Ecto neural progenitor cell (in vitro differentiated cells): ENCODE measurements around the gene MFF.
"Not testable (repeated sequence)": the region's sequence is repeated elsewhere in the genome, so short reads cannot be mapped to it uniquely, and the experiment has no call there.

Experiments used
- DNase-seq: peaks from one replicate; pipeline ENCODE4 v3.0.0-alpha.2; 2018; ENCODE audit warnings: low spot score

Gene MFF

DNA sequence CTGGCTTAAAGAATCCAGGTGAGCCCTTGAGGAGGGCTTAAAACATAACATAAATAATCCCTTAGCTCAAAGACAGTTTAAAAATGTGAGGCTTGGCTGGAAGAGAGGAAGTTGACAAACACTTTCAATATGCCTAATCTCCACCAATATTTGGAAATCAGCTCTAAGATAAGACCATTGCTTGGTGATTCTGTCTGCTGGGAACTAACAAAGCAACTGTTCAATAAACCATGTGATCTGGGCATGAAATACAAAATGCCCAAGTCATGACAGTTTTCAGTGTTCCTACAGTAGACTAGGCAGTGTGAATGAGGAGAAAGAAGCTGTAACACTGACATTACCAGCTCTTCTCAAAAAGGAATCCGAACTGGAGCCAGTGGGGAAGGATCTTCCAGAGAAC is 10.7 kb downstream of the MFF start:
- no peak for DNase-seq

DNA sequence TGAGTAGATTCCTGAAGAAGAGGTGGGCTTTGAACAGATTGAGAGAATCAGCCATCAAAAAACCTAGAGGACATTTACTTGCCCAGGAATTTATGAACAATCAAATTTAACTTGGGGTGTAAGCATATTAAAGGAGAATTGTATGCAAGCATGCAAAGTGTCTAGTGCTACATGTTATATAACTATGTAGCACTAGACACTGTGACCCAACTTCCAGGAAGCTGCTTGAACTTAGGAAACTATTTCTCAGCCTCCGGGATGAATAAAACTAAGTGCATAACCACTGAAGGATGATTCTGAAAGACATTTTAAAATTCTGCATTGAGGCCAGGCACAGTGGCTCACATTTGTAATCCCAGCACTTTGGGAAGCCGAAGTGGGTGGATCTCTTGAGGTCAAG is 12.4 kb downstream of the MFF start:
- no peak for DNase-seq

DNA sequence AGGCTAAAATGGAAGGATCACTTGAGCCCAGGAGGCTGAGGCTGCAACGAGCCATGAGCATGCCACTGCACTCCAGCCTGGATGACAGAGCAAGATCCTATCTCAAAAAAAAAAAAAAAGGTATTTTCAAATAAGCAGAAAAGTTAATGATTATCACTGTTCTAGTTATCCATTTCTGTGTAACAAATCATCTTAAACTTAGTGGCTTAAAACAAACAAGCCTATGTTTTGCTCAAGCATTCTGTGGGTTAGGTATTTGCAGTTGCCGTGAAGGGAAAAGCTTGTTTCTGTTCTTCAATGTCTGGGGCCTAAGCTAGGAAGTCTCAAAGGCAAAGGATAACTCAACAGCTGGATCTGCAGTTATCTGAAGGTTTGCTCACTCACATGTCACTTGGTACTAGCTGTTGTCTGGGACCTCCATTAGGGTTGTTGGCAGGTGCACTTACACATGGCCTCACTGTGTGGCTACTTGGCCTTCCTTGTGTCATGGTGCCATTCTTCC is 14.1 kb downstream of the MFF start:
- no peak for DNase-seq

DNA sequence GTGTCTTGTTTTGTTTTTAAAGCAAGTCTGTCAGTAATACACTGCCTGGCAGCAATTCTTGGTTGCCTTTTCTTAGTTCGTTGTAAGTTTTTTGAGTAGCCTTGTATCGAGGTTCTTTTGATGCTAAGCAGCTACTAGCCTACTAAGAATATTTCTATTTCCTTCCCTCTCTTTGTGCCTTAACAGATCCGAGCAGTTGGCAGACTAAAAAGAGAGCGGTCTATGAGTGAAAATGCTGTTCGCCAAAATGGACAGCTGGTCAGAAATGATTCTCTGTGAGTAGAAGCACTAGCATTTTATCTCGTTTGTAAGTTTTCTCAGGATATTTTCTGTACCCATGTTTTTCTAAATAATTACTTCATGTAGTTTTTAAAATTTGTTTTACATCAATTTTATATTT is 15.1 kb downstream of the MFF start:
- DNase-seq: no peak

DNA sequence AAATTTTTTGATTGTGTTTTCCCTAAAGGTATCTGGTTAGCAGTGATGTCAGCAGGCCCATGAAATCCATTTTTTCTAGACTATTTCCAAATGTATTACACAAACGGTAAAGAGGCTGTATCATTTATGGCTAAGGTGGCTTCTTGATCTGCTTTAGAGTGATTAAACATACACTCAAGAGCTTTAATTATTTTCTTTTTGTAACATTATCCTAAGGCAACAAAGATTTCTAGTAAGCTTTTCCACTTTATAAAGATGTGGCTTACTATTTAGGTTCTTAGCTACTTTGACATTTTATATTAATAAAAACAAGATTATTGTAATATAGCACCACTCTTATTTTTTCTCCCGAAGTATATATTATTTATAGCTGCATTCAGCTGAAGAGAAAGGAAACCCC is 16.5 kb downstream of the MFF start:
- no peak for DNase-seq

DNA sequence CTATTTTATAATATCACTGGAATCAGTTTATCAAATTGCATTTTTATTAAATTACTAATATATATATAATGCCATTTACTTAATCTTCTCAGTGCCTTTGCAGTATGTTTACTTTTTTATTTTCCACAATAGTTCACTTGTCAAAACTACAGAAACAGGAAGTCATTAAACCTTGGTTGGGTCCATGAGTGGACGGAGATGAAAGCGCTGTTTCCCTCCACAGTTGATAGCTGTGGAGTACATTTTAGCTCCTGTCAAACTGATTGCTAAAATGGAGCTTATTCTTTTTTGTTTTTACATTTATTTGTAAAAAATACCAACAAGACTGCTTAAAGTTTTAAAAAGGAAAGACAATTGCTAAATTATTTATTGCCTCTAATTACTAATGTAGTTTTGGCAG is 19.2 kb downstream of the MFF start:
- no peak for DNase-seq

DNA sequence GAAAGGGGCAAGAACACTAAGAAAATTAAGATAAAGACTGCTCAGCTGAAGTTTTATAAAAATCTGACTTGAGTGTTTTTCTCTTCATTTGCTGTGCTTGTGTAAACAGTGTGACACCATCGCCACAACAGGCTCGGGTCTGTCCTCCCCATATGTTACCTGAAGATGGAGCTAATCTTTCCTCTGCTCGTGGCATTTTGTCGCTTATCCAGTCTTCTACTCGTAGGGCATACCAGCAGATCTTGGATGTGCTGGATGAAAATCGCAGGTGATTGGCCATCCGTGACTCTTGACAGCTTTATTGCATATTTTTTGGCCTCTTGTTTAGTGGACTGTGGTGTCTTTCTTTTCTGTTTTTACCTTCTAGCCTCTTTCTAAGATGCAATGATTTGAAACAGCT is 22.1 kb downstream of the MFF start:
- DNase-seq: no peak

DNA sequence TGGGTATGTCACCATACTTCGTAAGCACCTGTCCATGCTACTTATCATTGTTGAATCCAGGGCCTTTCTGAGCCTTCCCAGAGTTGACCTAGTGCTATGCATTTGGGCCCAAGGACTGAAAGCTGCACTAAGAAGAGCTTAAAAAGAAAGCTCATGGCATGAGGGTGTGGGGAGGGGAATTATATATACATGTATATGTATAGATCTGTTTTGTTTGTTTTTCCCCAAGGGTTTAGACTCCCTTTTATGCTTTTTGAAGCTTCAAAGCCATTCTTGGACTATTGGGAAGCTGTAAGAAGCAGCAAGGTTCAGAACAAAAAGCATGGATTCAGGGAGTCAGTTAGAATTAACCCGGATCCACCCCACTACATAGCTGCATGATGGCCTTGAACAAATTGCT is 23.3 kb downstream of the MFF start:
- no peak for DNase-seq

DNA sequence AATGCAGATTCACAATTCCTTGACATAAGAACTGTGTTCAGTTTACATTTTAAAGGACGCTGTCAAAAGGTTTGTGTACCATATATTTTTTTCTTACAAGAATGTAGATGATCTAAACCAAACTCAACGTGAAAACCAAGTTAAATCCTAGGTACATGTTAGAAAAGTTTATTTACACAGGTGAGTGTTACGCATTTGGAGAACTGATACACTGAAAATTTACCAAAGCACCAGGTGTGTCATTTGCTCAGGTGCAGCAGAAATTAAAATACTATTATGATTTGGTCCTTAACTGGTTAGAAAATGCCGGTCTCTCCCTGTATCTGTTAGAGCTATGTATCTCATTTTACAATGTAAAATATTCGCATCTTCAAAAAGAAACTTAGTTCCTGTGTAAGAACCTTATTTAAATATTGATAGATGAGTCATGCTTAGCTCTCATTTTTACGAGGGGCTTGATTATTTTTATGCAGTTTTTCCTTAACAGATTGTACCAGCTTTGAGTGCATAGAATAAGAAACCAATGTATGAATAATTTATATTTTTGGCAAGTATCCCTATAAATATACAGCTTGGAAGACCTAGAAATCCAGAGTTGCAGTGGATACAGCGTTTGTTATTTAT is 25.1 kb downstream of the MFF start:
- no peak for DNase-seq

DNA sequence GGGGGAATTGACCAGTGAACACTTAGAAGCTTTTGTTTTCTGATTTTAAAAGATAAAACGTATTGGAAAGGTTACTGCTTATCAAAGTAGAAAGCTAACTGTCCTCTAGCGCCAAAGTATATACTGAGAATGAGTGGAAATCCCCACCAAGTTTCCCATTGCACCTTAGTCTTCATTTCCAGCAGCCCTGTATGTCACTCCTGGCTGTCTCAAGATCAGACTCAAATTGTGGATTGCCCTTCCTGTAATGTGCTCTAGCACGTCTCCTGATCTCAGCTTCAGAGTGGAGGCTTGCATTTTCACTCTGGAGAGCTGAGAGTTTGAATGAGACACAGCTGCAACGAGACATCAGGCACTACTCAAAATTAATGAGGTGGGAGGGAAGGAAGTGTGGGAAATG is 26.6 kb downstream of the MFF start:
- DNase-seq: no peak

DNA sequence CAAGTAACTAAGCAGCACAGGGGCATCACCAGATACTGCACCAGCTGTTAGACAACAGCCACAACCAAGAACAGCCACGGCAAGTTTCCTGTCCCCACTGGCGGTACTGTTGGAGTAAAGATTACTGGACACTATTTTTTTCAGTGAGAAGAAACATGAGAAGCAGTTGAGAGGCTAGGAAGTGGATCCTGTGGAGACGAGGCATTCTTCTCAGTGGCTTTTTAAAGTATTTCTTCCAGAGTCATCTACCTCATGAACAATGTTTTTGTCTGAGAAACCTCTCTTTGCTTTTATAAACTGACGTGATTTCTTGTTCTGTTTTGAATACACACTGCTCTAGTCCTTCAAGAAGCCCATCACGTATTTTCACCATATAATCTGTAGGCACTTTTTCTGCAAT is 35.3 kb downstream of the MFF start:
- no peak for DNase-seq

DNA sequence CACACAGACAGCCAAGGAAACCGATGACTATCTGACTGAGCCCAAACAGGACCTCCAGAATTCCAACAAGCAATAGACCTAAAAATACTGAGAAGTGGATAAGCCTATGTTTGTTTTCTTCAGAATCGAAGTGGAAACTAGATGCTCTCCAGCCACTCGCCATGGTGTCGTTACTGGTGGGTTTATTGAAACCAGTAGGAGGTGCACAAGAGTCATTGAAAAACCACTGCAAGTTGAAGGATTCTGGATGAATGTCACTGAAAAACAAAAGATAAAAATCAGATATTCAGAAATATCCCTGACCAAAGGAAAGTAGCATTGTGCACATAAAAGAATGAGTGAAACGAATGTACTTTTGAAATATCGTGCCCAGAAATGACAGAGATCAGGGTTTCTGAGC is 38.7 kb downstream of the MFF start:
- DNase-seq: no peak

DNA sequence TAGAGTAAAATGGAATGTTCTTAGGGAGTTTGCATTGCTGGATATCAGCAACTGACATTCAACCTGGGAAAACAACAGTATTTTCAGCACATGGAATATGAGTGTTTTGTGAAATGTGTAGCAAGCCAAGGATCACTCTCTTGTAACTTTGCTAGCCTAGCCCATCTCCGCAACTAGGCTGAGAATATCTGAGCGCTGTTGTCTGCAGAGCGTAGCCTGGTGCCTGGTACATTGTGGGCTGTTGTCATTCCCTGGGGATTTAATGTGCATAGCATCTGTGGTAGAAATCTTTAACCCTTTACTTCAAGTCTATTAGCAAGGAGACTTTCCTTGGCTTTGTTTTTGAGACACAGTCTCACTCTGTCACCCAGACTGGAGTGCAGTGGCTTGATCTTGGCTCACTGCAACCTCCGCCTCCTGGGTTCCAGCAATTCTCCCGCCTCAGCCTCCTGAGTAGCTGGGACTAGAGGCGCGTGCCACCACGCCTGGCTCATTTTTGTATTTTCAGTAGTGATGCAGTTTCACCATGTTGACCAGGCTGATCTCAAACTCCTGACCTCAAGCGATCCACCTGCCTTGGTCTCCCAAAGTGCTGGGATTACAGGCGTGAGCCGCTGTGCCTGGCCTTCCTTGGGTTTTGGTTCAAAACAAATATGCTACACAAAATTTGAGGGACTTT is 39.7 kb downstream of the MFF start:
- DNase-seq: not testable (repeated sequence)

DNA sequence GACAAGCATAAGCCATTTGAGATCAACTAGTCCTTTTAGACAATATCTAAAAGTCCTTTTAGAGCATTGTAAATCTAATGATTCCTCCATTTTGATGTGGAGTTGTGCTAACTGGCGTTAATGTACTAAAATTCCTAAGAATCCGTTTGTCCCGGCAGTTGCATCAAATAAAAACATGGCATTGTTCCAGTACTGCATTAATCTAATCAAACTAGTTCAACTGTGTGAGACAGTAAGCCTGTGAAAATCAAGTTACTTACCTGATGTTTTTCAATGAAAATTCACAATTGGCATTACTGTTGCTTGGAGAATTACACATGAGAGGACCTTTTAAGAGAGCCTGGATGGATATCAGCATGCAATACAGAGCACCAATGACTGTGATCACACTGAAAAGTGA is 40.8 kb downstream of the MFF start:
- DNase-seq: no peak

DNA sequence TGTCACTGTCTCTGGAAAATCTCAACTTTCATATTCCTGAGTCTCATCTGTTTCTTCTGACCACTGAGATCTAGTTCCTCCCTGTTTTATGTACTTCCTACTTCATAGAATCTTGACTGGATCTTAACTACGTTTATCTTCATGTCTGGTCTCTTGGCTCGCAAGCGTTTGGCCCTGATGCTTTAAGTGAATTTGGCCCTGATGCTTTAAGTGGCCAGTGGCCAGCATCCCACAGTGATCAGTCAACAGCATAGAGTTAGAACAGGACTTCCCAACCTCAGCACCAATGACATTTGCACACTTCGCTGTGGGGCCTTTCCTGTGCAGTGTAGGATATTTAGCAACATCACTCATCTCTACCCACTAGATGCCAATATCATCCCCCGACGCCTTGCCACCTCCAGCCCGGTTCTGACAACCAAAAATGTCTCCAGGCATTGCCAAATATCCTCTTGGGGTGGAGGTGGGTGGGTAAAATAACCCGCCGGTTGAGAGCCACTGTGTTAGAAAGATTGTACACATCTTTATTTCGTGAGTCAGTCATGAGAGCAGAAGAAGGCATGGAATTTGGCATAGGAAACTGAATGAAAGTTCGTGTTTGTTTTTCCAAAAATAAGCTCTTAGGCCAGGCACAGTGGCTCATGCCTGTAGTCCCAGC is 41.8 kb downstream of the MFF start:
- DNase-seq: no peak

DNA sequence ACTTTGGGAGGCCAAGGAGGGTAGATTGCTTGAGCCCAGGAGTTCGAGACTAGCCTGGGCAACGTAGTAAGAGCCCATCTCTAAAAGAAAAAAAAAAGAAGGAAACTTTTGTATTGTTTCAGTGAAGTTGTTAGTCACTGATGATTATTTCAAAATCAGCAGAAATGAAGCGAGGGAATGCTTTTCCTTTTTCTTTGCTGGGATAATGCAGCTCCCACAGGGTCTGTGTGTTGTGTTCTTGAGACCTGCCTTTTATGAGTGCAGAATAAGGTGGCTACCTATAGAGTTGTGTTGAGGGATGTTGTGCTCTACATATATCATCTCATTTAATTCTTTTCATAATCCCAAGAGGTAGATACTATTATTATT is 42.4 kb downstream of the MFF start:
- DNase-seq: no peak

DNA sequence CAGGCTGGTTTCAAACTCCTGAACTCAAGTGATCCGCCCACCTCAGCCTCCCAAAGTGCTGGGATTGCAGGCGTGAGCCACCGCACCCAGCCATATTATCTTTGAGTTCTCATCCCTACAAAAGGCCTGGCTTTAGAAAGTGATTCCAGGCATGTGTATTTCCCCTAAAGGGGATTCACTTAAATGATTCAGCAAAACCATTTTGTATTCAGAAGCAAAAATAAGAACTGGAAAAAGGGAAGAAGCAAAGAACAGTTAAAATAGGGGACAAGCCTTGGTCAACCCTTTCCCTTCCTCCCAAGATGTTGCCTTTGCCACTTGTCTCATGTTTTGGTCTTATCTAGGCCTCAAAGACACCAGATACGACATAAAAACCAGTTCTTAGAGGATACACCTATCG is 43.5 kb downstream of the MFF start:
- DNase-seq: no peak

DNA sequence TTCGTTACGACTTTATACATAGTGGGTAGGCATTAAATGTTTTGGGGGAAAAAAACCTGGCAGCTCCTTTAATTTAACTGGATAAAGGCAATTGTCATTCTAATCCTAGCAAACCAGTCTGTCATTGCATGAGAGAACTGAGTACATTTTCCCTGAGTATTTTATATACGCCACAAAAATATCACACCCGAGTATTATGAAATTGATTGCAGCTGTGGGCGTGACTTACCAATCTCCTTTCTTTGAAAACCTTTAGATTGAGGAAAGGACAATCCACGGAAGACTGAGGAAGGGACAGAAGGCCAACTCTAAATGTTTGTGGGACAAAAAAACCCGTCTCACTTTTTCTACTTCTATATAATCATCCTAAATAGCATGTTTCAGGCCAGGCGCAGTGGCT is 45.0 kb downstream of the MFF start:
- DNase-seq: no peak

DNA sequence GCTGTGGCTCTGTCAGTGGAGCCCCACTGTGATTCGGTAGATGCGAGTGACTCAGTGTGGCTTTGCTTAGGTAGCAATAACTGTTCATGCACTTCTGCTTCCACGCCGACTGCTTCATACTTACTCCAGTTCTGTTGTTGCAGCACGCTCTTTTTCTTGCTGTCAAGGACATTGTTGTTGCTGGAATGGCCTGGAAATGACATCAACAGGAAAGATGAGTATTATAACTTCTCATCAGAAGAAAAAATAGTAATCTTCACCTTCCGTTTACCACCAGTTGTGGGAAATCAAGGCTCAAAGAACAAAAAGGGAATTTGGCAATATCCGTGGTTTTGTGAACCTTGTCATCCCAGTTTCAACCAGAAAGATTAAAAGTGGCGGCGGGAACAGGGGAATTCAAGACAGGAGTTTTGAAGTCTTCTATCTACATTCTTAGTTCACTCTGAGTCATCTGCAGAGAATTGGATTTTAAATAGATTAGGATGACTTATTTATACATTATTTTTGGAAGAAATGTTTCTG is 45.8 kb downstream of the MFF start:
- no peak for DNase-seq

DNA sequence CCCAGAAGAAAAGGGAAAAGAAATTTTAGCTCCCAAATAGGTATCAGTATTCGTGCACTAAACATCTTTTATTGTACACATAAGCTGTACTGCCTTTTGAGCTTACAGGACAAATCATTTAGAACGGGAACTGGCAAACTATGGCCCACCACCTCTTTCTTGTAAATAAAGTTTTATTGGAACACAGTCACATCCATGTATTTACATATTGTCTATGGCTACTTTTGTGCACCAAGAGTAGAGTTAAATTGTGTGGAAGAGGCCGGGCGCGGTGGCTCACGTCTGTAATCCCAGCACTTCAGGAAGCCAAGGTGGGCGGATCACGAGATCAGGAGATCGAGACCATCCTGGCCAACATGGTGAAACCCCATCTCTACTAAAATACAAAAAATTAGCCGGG is 48.3 kb downstream of the MFF start:
- DNase-seq: no peak

DNA sequence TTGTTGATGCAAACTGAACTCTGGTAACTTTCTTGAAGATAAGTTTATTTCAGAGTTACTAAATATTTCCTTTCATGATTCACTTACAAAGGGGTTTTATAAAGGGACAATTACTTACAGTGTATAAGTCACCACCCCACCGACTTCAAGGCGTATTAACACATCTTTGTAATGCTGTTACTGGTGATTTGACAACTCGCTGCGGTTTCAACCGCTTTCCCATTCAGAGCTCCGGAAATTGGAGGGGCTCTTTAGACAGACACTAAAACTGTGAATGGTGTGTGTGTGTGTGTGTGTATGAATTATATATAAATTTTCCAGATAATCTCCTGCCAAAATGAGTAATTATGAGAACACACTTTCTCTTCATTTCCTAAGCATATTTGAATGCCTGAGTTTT is 49.1 kb downstream of the MFF start:
- no peak for DNase-seq

DNA sequence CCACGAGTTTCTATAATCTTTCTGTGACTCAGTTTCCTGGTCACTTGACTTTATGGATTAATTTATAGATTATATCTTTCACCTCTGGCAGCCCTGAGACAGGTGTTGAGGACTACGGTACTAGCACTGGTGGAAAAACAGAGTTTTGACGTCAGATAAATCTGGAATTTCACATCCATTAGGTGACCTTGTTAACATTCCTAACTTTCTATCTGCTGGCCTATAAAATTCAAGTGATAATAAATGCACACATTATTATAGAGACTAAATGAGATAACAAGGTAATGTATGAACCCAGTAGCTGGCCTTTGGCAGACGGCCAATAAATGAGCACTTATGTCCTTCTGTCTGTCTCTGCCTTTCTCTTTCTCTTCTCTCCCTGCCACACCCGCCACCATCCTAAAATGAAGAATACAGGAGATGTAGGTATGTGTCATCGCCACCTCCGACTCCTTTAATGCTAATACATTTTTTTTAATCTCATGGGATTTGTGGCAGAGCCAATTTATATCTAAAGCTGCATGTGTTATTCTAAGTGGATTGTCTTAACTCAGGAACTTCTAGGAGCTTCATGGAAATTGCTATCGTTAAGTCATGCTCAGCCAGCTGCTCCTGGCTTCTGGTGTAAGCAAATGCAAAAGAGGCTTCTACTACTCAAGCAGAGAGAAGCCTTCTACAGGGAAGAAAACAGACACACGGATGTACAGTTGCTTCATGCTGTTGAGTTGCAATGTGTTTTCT is 51.8 kb downstream of the MFF start:
- DNase-seq: no peak
